PC-3 (cell line): ENCODE results near the gene SHROOM3.

Experiments
- EZH2 ChIP-seq: fragments of 300-600 bp; sonication (generic); IDR thresholded peaks from one replicate; pipeline ENCODE4 v1.6.1; 2017; ENCODE audit warnings: antibody characterized with exemption, mild to moderate bottlenecking, low read length; ENCODE audit not compliant: unreplicated experiment
- EZH2phosphoT487 ChIP-seq: fragments of 300-600 bp; sonication (generic); IDR thresholded peaks from 2 replicates; pipeline ENCODE4 v1.6.1; 2018; ENCODE audit warnings: mild to moderate bottlenecking, antibody characterized with exemption, low read length, borderline replicate concordance
- TF ChIP-seq, protein P1 (sequence below): fragments of 300-600 bp; sonication (generic); conservative IDR thresholded peaks from 2 replicates; pipeline ENCODE4 v1.5.1; 2017; ENCODE audit warnings: antibody characterized with exemption, low read depth, mild to moderate bottlenecking, low read length

- TF ChIP-seq, protein P1, sequence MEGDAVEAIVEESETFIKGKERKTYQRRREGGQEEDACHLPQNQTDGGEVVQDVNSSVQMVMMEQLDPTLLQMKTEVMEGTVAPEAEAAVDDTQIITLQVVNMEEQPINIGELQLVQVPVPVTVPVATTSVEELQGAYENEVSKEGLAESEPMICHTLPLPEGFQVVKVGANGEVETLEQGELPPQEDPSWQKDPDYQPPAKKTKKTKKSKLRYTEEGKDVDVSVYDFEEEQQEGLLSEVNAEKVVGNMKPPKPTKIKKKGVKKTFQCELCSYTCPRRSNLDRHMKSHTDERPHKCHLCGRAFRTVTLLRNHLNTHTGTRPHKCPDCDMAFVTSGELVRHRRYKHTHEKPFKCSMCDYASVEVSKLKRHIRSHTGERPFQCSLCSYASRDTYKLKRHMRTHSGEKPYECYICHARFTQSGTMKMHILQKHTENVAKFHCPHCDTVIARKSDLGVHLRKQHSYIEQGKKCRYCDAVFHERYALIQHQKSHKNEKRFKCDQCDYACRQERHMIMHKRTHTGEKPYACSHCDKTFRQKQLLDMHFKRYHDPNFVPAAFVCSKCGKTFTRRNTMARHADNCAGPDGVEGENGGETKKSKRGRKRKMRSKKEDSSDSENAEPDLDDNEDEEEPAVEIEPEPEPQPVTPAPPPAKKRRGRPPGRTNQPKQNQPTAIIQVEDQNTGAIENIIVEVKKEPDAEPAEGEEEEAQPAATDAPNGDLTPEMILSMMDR = no peak
- no peak for TF ChIP-seq EZH2
- TF ChIP-seq EZH2phosphoT487 = no peak
Observed at GRCh38 chr4:76563454-76564122, 128.6 kb downstream of the SHROOM3 start.
